Epidermal melanocyte (primary cell): Measurements from ENCODE around the gene IL2RA.
"Not testable (repeated sequence)": the region's sequence is repeated elsewhere in the genome, so short reads cannot be mapped to it uniquely, and the experiment has no call there.

Experiments
- DNase-seq: peaks from one replicate; pipeline ENCODE4 v3.0.0; 2011; ENCODE audit warnings: low spot score; ENCODE audit not compliant: insufficient read length

Gene IL2RA

DNA sequence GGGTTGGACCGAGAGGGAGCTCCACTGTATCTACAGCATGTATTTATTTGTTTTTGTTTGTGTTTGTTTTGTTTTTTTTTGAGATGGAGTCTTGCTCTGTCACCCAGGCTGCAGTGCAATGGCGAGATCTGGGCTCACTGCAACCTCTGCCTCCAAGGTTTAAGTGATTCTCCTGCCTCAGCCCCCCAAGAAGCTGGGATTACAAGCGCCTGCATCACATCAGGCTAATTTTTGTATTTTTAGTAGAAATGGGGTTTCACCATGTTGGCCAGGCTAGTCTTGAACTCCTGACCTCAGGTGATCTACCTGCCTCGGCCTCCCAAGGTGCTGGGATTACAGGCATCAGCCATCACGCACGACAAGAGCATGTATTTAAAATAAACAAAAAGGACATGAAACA lies 18.8 kb downstream of the IL2RA start:
- not testable (repeated sequence) for DNase-seq

DNA sequence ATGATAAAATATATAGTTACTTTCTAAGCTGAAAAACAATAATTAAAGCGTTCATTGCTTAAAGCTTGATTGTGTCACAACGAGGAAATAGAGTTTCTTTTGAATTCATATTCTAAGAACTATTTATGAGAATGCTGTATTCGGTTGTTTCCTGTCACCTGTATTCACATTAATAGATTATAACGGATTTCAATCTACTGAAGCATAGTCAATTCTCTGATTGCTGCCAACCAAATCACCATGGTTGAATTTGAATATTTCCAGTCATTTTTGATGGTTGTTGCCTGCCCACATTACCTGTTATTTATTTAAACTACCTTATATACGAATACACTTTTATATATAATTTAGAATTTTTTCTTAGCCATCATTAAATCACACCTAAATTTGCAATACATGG lies 22.0 kb downstream of the IL2RA start:
- no peak for DNase-seq

DNA sequence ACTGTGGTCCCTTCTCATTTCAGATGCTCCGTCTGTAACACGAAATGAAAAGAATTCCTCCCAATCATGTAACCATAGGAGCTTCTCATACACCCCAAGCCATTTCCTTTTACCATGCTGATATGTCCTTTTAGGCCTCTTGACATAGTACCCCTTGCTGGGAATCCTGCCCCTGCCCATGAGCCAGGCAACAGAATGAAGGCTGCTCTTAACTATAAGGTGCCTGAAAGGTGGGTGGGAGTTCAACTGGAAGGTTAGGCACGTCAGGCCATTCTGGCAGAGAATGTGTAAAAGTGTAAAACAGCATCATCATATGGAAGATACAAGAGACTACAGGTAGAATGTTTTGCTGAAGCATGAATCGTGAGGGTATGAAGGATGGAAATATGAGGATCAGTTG lies 22.5 kb downstream of the IL2RA start:
- no peak for DNase-seq

DNA sequence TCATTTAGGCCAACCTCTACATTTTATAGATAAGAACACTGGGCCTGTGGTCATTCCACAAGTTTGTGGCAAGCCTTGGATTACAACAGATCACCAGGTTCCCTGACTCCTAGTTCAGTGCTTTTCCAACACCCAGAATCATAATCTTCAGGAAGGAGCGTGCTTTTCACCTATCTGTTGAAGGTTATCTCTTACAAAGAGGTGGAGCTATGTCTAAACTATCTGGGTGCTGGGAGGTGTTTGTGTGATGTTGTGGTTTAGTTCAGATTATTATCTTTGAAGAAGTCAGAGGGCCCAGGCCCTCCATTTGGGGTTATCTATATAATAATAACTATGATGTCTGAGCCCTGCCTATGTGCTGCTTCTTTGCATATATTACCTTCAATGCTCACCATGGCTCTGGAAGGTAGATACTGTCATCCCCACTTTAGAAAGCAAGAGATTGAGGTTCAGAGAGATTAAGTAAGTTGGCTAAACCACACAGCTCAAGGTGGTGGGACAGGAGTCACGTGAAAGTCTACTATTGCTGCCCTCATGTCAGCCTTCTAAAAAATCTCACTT lies 24.0 kb downstream of the IL2RA start:
- DNase-seq, result no peak

DNA sequence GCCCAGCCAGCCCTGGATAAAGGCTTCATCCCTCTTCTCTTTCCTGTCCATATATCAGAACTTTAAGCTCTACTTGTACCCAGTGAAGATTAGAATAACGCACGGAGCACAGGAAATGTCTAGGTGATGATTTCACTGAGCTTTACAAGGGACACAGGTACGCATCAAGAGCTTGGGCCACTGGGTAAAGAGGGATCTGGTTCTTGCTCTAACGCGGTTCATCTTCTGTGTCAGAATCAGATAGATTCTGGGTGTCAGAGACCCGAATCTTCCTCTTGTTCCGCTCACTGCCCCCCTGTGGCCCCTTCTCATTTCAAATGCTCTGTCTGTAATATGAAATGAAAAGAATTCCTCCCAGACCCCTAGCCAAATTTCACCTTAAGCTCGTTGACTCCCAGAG lies 24.7 kb downstream of the IL2RA start:
- DNase-seq, result no peak

DNA sequence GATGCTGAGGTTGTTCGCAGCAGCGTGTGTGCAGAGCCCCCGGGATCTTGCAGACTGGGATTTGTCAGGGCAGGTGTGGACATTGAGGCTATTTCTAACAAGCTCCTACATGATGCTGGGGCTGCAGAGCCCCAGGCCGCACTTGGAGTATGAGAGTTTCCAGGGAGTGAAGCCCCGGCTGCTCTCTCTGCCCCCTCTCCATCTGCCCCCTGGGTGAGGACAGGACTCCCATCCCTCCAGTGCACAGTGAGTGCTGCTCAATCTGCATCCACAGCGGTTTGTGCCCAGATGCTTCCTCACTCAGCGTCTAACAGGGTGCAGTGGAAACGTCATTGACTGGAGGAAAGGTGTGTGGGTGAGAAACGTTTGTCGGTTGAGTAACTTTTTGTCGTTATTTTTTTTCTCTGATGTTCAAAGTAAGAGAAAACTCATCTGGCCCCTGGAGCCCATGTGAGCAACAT lies 25.3 kb downstream of the IL2RA start:
- no peak for DNase-seq

DNA sequence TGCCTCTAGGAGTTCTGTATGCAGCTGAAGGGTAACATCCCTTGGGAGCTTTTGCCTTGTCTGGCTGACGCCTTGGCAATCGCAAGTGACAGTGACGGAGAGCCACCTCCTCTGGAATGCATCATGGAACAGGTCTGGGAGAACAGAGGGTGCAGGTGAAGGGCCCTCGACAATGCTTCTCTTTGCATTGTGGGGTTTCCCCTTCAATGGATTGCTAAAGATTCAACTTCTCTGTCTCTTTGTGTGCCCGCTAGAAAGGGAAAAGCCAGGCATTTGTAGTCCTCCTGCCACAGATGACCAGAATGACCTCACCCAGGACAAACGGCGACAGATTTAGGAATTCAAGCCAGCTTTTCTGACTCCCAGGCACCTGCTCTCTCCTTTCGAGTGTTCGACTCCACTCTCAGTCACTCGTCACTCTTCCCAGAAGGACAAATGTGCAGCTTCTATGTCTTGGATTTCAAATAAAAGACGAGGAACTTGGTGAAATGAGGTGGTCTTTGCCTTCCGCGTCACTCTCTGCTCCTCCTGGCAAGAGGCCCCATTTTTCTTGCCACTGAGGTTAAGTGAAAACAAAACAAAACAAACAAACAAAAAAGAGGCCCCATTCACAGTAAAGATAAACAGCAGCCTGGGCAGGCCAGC lies 26.1 kb downstream of the IL2RA start:
- no peak for DNase-seq

DNA sequence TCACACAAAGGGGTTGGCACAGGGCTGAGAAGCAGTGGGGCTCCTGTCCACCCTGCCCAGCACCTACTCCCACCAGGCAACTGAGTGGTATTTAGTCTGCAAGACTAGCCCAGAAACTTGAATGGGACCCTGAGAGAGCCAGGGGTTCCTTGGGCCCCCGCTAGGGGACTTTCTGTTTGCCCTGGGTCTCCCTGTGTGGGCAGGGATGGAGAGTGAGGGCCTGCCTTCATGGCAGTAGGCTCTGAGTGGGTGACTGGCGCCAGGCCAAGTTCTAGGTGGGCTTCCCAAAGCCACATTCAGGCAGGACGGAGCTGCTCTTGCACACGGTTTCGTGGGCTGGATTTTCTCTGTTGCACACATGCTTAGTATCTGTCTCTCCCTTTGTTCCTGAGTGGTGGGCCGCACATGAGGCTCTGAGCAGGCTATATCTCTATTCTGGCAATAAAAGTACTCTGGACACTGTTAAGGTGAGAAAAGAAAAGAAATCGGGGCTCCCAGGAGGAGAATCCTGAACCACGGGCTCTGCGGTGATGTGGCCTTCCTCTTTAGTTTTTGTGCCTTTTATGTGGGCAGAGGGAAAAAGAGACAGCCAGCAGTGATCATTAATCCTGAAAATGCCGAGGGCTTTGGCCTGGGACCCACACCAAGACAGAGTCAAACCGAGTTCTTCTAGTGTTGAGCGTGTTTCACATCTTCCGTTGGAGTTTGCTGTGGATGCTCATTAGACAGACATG lies 26.9 kb downstream of the IL2RA start:
- no peak for DNase-seq

DNA sequence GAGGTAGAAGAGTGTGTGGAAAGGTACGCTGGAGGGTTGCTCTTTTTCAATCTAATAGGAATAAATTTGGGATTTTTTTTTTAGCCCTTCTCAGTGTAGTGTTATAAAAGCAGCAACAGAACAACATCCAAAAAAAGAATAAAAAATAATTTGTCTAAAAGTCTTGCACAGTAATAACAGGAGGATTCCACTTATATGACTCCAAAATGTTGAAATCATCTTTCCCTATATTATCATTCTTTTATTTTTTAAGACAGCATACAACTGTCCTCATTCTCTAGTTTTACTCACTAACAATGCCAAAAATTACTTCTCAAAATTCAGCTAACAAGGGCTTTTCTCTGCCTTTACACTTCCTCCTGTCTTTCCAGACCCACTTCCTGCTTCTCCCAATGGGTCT lies 27.8 kb downstream of the IL2RA start:
- DNase-seq, result no peak

DNA sequence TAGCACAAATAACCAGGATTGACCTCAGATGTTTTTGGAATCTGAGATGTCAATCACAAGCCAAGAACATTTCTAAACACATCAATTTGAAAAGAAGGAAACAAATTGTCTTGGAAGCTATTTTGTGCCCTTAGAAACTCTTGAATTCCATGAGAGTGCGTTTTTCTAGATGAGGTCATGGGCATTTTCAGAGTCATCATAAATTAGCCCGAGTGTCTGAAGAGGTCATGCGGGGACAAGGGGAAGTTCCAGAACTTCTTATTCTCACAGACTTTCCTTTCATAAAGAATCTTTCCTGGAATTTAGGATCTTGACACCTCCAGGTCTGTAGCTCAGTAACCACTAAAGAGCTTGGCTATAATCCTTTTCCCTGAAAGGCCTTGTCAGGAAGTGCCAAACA lies 28.2 kb downstream of the IL2RA start:
- DNase-seq, result no peak

DNA sequence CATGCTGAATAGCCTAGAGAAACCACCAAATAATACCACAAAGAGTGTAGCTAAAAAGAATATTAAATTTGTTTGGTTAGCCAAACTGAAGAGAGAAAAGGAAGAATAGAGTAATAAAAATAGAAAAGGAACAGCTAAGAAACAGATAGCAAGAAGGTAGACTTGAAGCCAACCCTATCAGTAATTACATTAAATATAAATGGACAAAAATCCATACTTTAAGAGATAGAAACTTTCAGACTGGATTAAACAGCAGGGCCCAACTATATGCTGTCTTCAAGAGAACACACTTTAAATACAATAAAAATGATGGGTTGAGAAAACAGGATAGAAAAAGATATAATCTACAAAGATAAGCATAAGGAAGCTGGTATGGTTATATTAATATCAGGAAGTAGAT lies 31.2 kb downstream of the IL2RA start:
- no peak for DNase-seq

DNA sequence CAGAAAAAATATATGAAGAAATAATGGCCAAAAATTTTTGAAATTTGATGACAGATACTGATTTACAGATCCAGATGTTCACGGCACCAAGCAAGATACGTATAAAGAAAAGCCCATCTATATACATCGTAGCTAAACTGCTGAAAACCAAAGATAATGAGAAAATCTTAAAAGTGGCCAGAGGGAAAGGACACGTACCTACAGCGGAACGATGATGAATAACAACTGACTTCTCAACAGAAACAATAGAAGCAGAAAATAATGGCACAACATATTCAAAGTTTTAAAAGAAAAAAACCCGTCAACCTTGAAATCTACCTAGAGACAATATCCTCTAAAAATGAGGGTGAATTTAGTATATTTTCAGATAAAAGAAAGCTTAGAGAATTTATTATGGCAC lies 31.9 kb downstream of the IL2RA start:
- DNase-seq, result no peak

DNA sequence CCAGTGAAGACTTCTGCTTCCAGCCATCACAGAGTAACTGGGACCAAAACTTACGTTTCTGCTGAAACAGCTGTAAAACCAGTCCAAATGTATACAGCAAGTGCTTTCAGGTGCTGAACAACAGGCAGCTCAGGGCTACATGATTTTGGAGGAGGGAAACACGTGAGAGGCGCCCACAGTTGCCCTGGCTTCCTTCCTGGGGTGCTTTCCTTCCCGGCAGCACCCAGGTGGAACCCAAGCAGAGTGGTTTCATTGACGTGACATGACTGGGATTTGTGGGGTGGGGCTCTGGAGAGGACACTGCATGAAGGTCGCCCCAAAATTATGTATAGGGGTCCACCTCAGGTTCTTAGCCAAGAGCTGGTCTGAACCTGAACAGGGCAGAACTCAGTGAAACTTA lies 34.2 kb downstream of the IL2RA start:
- DNase-seq, result no peak

DNA sequence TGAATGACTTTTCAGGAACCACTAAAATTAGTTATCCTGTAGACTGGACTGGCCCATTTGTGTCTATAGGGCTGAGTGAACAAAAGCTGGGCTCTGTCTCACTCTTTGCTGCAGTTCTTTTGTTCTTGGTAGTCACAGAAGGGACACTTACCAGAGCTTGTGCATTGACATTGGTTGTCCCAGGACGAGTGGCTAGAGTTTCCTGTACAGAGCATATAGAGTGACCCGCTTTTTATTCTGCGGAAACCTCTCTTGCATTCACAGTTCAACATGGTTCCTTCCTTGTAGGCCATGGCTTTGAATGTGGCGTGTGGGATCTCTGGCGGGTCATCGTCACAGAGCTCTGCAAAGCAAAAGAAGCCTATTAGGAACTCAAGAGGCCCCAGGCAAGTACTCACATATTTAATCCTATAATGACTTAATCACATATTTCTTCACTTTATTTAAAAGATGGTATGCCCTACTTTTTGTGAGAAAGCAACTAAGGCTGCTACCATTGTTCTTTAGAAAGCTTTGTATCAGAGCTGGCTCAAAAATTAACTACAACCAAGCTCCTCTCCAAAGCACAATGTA lies 36.4 kb downstream of the IL2RA start:
- DNase-seq, result no peak

DNA sequence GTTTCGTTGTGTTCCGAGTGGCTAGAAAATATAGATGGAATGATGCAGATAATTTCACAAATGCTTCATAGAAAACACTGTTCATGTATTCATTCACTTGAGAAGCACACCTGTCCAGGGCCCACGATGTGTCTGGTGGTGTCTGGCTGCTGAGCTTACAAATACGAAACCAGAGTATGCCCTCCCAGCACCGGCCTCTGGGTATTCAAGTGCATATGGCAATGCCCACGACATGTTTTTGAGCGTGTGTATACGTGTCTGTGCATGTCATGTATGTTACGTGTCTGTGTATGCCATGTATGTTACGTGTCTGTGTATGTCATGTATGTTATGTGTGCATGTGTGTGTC lies 37.9 kb downstream of the IL2RA start:
- DNase-seq, result no peak

DNA sequence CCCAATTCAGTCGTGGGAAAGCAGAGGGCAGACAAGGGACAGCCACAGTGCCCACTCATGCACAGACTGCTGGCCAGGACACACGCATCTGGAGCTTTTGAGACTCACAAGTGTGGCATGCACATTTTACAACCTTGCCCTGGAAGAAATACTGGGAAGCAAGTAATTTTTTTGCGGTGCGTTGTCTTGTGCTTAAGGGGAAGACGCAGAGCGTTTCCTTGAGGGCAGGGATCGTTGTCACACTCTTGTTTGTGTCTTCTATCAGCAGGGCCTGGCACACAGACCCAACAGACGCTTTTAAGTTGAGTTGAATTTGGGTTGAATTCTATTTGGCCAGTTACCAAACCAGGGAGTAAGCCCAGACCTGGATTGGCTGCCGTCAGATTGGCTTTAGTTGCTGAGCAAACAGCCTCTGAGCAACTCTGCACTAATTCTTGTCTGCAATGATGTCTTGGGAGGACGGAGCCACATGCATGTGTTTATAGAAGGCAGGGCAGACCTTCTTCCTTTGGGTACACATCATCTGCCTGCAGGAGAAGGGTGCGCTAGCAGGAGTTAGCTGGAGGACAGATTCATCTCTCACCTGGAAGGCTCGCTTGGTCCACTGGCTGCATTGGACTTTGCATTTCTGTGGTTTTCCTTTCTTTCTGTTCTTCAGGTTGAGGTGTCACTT lies 38.4 kb downstream of the IL2RA start:
- no peak for DNase-seq

DNA sequence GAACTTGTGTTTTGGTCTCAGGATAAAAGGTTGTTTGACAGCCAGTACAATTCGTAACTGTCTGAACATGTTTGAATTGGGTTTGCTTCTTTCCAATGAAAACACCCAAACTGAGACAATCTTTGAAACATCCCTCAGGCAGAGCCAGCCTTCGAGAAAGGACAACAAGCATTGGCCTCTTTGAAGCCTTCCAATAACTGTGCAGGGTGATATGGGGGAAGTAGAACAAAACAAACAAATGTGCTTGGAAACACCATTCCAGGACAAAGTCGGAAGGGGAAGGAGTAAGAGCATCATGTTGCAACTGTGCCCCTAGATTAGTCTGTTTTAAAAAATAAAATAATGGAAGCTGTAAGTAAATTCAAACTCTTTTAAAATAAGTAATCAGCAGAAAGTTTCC lies 39.5 kb downstream of the IL2RA start:
- DNase-seq, result no peak

DNA sequence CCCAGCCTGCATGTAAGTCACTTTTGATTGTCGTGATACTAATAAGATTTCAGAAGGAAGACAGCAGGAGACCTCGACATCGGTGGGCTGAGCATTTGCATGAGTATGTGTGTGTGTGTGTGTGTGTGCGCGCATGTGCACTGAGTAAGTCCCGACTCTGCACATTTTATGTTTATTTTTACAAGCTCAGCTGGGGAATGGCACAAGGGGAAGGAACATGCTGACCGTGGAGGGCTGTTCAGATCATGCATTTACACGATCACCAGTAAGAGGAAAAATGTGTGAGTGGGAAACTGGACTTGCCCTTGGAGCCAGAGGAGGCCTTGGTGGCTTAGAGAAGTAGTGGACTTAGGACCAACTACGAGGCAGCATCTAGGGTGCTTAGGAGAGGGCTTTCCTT lies 41.3 kb downstream of the IL2RA start:
- DNase-seq, result no peak

DNA sequence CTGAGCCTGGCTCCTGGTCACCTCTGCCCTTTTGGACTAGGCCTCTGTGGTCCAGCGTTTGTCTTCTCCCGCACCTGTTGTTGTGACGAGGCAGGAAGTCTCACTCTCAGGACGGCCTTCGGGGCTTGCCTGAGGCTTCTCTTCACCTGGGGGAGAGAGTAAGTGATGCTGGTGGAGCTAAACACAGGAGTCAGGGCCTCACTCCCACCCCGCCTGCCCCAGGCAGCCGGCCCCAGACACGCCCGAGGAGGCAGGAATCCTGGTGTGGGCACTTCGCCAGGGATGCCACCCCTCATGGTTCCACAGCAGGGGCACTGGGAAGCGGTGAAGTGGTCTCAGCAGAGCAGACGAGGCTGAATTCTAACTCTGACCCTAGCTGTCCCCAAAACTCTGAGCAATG lies 42.4 kb downstream of the IL2RA start:
- no peak for DNase-seq

DNA sequence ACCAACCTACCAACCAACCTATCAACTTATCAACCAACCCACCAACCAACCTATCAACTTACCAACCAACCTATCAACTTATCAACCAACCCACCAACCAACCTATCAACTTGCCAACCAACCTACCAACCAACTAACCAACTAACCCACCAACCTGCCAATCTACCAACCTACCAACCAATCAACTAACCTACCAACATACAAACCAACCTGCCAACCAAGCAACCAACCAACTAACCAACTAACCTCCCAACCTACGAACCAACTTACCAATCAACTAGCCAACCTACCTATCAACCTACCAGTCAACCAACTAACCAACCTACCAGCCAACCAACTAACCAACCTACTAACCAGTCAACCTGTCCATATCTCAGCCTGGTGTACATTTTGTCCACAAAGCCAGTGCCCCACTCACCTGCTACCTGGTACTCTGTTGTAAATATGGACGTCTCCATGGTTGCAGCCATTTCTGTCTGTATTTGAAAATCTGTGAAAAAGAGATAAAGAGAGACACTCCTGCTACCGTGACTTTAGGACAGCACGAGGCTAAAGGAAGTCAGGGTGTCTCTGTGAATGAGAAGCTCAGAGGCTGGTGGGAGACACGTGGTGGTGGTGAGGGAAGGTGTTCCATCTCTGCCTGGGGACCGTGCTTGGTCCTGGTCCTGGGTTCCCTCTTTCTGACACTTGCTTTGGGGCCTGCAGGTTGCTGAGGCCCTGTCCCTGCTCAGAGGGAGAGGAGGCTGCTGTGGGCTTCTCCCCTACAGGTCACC lies 43.0 kb downstream of the IL2RA start:
- no peak for DNase-seq

DNA sequence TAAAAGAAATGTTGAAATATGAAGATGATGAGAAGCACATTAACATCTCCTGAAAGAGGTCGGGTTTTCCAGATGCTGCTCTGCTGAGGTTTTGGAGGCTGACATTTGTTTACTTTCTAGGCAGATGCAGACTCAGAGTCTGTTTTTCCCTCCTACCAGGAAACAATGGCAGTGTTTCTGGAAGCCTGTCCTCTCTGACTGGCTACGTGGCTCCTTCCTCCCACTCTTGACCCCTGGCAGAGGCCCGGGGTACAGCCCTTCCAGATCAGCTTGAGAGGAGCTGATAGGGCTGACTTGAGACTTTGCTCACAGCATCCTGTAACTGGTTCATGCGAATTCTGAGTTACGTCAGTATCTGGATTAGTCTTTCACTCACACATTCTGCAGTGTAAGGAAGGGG lies 43.7 kb downstream of the IL2RA start:
- DNase-seq, result no peak
